ENCODE results near the gene GCSAM.

Gene GCSAM

GRCh38 chr3:112129925-112130637, 3.0 kb downstream of the GCSAM start:
- no peak overlapping the region for H3K27ac ChIP-seq
- H3K4me3 ChIP-seq: no peak overlapping the region
- TF ChIP-seq CTCF (IDR thresholded peaks at IDR 0.05): no peak
- H3K4me1 ChIP-seq: peaks cover 0 to 4% (median 0%) of the 10 kb centered on the region in 4 donors
- intact Hi-C loops (cut with DNase I; ENCODE audit: low total_unique reads): no loop called here
- H3K27me3 ChIP-seq: no peaks in the 10 kb centered on the region
- DNase-seq: no peak
- H3K36me3 ChIP-seq: peaks cover 0 to 6% (median 0%) of the 10 kb centered on the region in 3 donors
- no peaks in the 10 kb centered on the region for H3K9me3 ChIP-seq

GRCh38 chr3:112128843-112129727, 4.0 kb downstream of the GCSAM start:
- TF ChIP-seq CTCF (IDR thresholded peaks at IDR 0.05): no peak
- no peaks in the 10 kb centered on the region for H3K27me3 ChIP-seq
- intact Hi-C loops (cut with DNase I; ENCODE audit: low total_unique reads): no loop called here
- no peak overlapping the region for H3K27ac ChIP-seq
- no peak for DNase-seq
- H3K4me1 ChIP-seq: peaks cover 0 to 4% (median 0%) of the 10 kb centered on the region in 4 donors
- peaks cover 0 to 6% (median 0%) of the 10 kb centered on the region in 3 donors for H3K36me3 ChIP-seq
- no peak overlapping the region for H3K4me3 ChIP-seq
- no peaks in the 10 kb centered on the region for H3K9me3 ChIP-seq

GRCh38 chr3:112127522-112128494, 5.2 kb downstream of the GCSAM start:
- Histone ChIP-seq H3K4me3 (no peak overlapping the region), H3K36me3 (peaks cover 0 to 6% (median 0%) of the 10 kb centered on the region in 3 donors), H3K27me3 (no peaks in the 10 kb centered on the region), H3K4me1 (peaks cover 0 to 4% (median 0%) of the 10 kb centered on the region in 4 donors), H3K9me3 (no peaks in the 10 kb centered on the region), H3K27ac (no peak overlapping the region)
- DNase-seq: no peak
- intact Hi-C loops (cut with DNase I; ENCODE audit: low total_unique reads): no loop called here
- TF ChIP-seq CTCF (IDR thresholded peaks at IDR 0.05): no peak

DNA sequence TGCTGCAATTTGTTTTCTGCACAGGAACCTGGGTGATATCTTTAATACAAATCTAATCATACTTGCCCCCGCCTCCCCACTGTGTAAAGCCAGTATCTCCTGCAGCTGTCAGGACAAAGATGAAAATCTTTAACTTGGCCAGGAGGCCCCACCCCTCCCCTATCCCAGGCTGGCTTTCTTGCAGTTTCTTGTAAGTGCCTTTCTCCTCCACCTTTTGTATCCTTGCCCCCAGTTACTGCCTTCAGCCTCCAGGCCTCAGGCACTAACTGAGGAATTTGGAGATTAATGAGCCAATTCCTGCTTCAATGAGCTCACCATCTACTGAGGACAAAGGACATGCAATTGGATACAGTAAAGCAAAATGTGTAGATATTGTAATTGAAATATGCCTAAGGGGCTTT, 6.5 kb downstream of the GCSAM start:
- Histone ChIP-seq H3K4me3 (no peak overlapping the region), H3K27me3 (no peaks in the 10 kb centered on the region), H3K27ac (no peak overlapping the region), H3K36me3 (peaks cover 0 to 6% (median 0%) of the 10 kb centered on the region in 3 donors), H3K9me3 (no peaks in the 10 kb centered on the region), H3K4me1 (peaks cover 0 to 4% (median 0%) of the 10 kb centered on the region in 4 donors)
- intact Hi-C loops (cut with DNase I; ENCODE audit: low total_unique reads): no loop called here
- no peak for DNase-seq
- TF ChIP-seq CTCF (IDR thresholded peaks at IDR 0.05): no peak

All from tibial artery (tissue), 4 donors.